Measurements from ENCODE around the gene SARNP. TPM values are rescaled to one million over a fixed set of nuclear protein-coding genes. Genes with fewer than 3 reads are reported as not detected.

SARNP gene
- total RNA-seq, 1 donor from 2014 or later, result 75.9 TPM

GRCh38 chr12:55809274-55809673, 8.2 kb downstream of the SARNP start:
- TF ChIP-seq CTCF (conservative IDR thresholded peaks at IDR 0.05), result no peak

GRCh38 chr12:55806982-55807381, 10.5 kb downstream of the SARNP start:
- Mint-ChIP-seq H3K9me3 (no peaks in the 10 kb centered on the region), H3K36me3 (peaks cover 19% of the 10 kb centered on the region), H3K4me1 (ENCODE audit: unreplicated experiment) (peaks cover 6% of the 10 kb centered on the region), H3K27ac (no peak overlapping the region), H3K4me3 (no peak overlapping the region), H3K27me3 (no peaks in the 10 kb centered on the region)
- TF ChIP-seq CTCF (conservative IDR thresholded peaks at IDR 0.05), result no peak
- no peak for DNase-seq (ENCODE audit: extremely low spot score, unreplicated experiment)

More at GRCh38 chr12:55809274-55809673, 8.2 kb downstream of the SARNP start:
- H3K9me3 Mint-ChIP-seq, result no peaks in the 10 kb centered on the region
- no peak overlapping the region for H3K27ac Mint-ChIP-seq
- H3K27me3 Mint-ChIP-seq, result no peaks in the 10 kb centered on the region
- DNase-seq (ENCODE audit: extremely low spot score, unreplicated experiment), result no peak
- no peak overlapping the region for H3K4me3 Mint-ChIP-seq
- peaks cover 14% of the 10 kb centered on the region for H3K36me3 Mint-ChIP-seq
- peaks cover 20% of the 10 kb centered on the region for H3K4me1 Mint-ChIP-seq (ENCODE audit: unreplicated experiment)

GRCh38 chr12:55797550-55797949, 20.0 kb downstream of the SARNP start:
- no peak overlapping the region for H3K27ac Mint-ChIP-seq
- no peak overlapping the region for H3K4me3 Mint-ChIP-seq
- peaks cover 11% of the 10 kb centered on the region for H3K4me1 Mint-ChIP-seq (ENCODE audit: unreplicated experiment)
- no peaks in the 10 kb centered on the region for H3K27me3 Mint-ChIP-seq
- TF ChIP-seq CTCF (conservative IDR thresholded peaks at IDR 0.05), result no peak
- no peak for DNase-seq (ENCODE audit: extremely low spot score, unreplicated experiment)
- peaks cover 19% of the 10 kb centered on the region for H3K36me3 Mint-ChIP-seq
- no peaks in the 10 kb centered on the region for H3K9me3 Mint-ChIP-seq

- H3K36me3 Mint-ChIP-seq, result peaks cover 20% of the 10 kb centered on the region
- DNase-seq (ENCODE audit: extremely low spot score, unreplicated experiment), result no peak
- peak; percentile 79 for TF ChIP-seq CTCF (conservative IDR thresholded peaks at IDR 0.05)
Measured at GRCh38 chr12:55797068-55797467, 20.5 kb downstream of the SARNP start.

GRCh38 chr12:55795950-55796349, 21.6 kb downstream of the SARNP start:
- H3K27ac Mint-ChIP-seq, result no peak overlapping the region

More at GRCh38 chr12:55797068-55797467, 20.5 kb downstream of the SARNP start:
- Mint-ChIP-seq H3K9me3 (no peaks in the 10 kb centered on the region), H3K4me3 (no peak overlapping the region), H3K27ac (no peak overlapping the region), H3K27me3 (no peaks in the 10 kb centered on the region), H3K4me1 (ENCODE audit: unreplicated experiment) (peaks cover 11% of the 10 kb centered on the region)

More at GRCh38 chr12:55795950-55796349, 21.6 kb downstream of the SARNP start:
- no peak for TF ChIP-seq CTCF (conservative IDR thresholded peaks at IDR 0.05)
- no peaks in the 10 kb centered on the region for H3K27me3 Mint-ChIP-seq
- H3K36me3 Mint-ChIP-seq, result peaks cover 26% of the 10 kb centered on the region
- no peaks in the 10 kb centered on the region for H3K9me3 Mint-ChIP-seq
- no peak for DNase-seq (ENCODE audit: extremely low spot score, unreplicated experiment)
- H3K4me3 Mint-ChIP-seq, result no peak overlapping the region
- peaks cover 11% of the 10 kb centered on the region for H3K4me1 Mint-ChIP-seq (ENCODE audit: unreplicated experiment)
